ENCODE results near the gene CCR3. TPM values are rescaled to one million over a fixed set of nuclear protein-coding genes. Genes with fewer than 3 reads are reported as not detected.

Gene CCR3
- total RNA-seq, 4 donors from 2014 or later: not detected

DNA sequence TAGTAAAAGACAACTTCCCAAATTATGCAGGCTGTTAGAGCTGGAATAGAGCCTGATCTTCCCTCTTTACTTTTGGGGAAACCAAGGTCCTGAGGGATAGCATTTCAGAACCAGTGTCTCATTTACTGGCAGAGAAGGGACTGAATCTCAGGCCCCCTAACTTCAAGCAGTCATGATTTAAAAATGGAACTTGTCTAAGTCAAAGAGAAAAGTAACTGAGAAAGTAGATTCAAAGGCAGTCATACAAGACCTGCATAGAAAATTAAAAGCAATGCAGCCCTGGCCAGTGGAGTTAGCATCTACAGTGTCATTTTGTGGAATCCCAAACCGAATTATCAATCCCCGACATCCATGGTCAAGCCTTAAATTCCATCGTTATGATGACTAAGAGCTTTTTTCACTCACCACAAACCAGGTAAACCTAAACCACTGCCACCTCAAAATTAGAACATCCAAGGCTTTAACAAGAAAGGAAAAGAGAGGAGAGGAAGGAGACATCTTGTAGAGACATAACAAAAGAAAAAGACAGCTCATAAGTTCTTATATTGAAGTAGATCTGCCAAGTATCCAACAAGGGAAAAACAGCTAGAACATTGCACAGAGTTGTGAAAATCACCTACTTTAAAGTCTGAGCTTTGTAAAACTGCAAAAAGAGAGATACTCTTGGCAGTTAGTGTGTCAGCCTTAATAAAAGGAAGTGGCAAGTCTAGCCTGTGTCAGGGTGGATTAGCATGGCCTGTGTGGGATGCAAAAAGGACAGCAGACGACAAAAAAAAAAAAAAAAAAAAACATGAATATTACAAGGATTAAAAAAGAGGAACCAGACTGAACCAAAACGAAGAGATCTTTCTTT lies 57.6 kb downstream of the CCR3 start:
- intact Hi-C loops (cut with DNase I): no loop called here
- no peak for DNase-seq
- H3K36me3 ChIP-seq: no peaks in the 10 kb centered on the region
- TF ChIP-seq POLR2A (IDR thresholded peaks at IDR 0.05): no peak
- TF ChIP-seq, protein P1, sequence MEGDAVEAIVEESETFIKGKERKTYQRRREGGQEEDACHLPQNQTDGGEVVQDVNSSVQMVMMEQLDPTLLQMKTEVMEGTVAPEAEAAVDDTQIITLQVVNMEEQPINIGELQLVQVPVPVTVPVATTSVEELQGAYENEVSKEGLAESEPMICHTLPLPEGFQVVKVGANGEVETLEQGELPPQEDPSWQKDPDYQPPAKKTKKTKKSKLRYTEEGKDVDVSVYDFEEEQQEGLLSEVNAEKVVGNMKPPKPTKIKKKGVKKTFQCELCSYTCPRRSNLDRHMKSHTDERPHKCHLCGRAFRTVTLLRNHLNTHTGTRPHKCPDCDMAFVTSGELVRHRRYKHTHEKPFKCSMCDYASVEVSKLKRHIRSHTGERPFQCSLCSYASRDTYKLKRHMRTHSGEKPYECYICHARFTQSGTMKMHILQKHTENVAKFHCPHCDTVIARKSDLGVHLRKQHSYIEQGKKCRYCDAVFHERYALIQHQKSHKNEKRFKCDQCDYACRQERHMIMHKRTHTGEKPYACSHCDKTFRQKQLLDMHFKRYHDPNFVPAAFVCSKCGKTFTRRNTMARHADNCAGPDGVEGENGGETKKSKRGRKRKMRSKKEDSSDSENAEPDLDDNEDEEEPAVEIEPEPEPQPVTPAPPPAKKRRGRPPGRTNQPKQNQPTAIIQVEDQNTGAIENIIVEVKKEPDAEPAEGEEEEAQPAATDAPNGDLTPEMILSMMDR (IDR thresholded peaks at IDR 0.05): no peak
- no peak overlapping the region for H3K4me3 ChIP-seq
- H3K9me3 ChIP-seq: no peaks in the 10 kb centered on the region
- peak overlapping the region in 2 of 4 donors; percentile 32 to 52 for H3K27ac ChIP-seq
- 53 to 65% methylated on average over 5 of the region's 5 CpGs for WGBS, 2 donors
- no peaks in the 10 kb centered on the region for H3K27me3 ChIP-seq
- peaks cover 5 to 22% (median 8%) of the 10 kb centered on the region in 3 donors for H3K4me1 ChIP-seq

DNA sequence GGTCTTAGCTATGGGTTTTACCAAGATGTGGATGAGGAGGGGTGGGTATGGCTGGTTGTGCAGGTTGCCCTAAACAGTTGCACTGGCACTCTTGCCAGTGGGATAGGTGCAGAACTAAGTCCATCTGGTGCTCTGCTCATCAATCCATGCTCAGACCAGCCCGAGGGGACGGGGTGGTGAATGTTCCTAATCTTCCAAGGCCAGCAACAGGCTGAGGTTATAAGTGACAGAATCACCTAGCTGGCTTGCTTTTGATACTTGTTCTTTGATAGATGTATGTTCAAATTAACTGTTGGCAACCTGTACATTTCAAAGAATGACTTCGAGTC lies 58.2 kb downstream of the CCR3 start:
- Histone ChIP-seq H3K4me1 (peaks cover 5 to 22% (median 8%) of the 10 kb centered on the region in 3 donors), H3K27ac (peak overlapping the region in 2 of 4 donors; percentile 39 to 52), H3K36me3 (no peaks in the 10 kb centered on the region), H3K27me3 (no peaks in the 10 kb centered on the region), H3K9me3 (no peaks in the 10 kb centered on the region), H3K4me3 (no peak overlapping the region)
- no peak for DNase-seq
- no peak for TF ChIP-seq POLR2A (IDR thresholded peaks at IDR 0.05)
- TF ChIP-seq, protein P1 (IDR thresholded peaks at IDR 0.05): no peak
- intact Hi-C loops (cut with DNase I): no loop called here
- 37 to 67% methylated on average over 2 to 3 of the region's 3 CpGs for WGBS, 2 donors

DNA sequence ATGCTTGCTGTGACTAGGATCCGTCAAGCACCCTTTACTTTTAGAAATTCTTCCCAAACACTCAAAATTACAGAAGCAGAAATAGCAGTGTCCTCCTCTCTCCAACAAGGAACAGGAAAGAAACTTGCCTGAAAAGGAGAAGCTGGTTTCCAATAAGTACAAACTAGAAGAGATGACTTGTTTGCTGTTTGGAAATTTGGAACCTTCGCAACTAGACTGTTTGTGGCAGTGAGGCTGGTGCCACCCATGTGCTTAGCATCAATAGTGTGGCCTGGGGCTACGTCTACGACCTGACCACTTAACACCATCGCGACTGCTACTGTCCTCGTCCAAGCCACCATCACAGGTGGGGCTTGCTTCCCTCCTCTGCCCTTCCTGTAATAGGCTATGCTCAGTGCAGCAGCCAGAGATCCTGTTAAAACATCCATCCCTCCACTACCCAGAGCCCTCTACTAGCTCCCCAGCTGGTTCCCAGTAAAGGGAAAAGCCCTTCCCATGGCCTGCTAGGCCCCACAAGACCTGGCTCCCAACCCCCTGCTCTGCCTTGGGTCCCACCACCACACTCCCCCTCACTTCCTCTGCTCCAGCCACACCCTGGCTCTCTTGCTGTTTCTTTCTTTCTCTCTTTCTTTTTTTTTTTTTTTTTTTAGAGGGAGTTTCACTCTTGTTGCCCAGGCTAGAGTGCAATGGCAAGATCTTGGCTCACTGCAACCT lies 59.0 kb downstream of the CCR3 start:
- DNase-seq: no peak
- Histone ChIP-seq H3K4me3 (no peak overlapping the region), H3K4me1 (peaks cover 5 to 22% (median 8%) of the 10 kb centered on the region in 3 donors), H3K27me3 (peaks cover 0 to 2% (median 0%) of the 10 kb centered on the region in 4 donors), H3K36me3 (no peaks in the 10 kb centered on the region), H3K9me3 (no peaks in the 10 kb centered on the region), H3K27ac (peak overlapping the region in 2 of 4 donors; percentile 37 to 68)
- no peak for TF ChIP-seq POLR2A (IDR thresholded peaks at IDR 0.05)
- TF ChIP-seq, protein P1 (IDR thresholded peaks at IDR 0.05): no peak
- intact Hi-C loops (cut with DNase I): no loop called here
- 72 to 85% methylated on average over 7 of the region's 7 CpGs for WGBS, 2 donors

- Histone ChIP-seq H3K27ac (no peak overlapping the region), H3K36me3 (no peaks in the 10 kb centered on the region), H3K27me3 (peaks cover 0 to 4% (median 0%) of the 10 kb centered on the region in 4 donors), H3K4me3 (no peak overlapping the region), H3K4me1 (peaks cover 0 to 8% (median 3%) of the 10 kb centered on the region in 3 donors), H3K9me3 (no peaks in the 10 kb centered on the region)
- TF ChIP-seq POLR2A (IDR thresholded peaks at IDR 0.05): no peak
- TF ChIP-seq, protein P1 (IDR thresholded peaks at IDR 0.05): no peak
- WGBS, 2 donors: 93 to 100% methylated on average over 2 of the region's 3 CpGs
- no peak for DNase-seq
- intact Hi-C loops (cut with DNase I): no loop called here
Measured at GRCh38 chr3:46303240-46303639, 61.0 kb downstream of the CCR3 start.

DNA sequence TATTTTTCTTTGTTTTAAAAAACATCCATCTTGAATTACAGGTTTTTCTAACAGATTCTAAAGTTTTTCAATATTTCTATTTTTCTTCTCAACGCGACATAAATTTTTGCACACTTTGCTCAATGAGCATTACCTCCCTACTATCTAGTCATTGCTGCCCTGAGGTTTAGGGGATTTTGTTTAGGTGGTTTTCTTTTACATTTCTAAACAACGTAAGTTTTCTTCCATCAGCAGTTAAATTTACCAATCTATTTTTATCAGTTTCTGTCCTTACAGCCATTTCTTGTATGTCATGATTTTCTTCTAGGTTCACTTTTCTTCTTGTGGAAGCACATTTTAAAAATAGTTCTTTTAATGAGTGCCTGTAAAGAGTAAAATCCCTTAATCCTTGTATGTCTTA lies 62.5 kb downstream of the CCR3 start:
- no peak overlapping the region for H3K27ac ChIP-seq
- TF ChIP-seq, protein P1 (IDR thresholded peaks at IDR 0.05): no peak
- TF ChIP-seq POLR2A (IDR thresholded peaks at IDR 0.05): no peak
- WGBS, 2 donors: 73 to 85% methylated on average over 3 of the region's 3 CpGs

More for the DNA sequence above, 62.5 kb downstream of the CCR3 start:
- Histone ChIP-seq H3K36me3 (no peaks in the 10 kb centered on the region), H3K4me1 (no peaks in the 10 kb centered on the region), H3K9me3 (no peaks in the 10 kb centered on the region), H3K4me3 (no peak overlapping the region), H3K27me3 (peaks cover 0 to 4% (median 0%) of the 10 kb centered on the region in 4 donors)
- intact Hi-C loops (cut with DNase I): no loop called here
- DNase-seq: no peak

All from esophagus squamous epithelium (tissue), 5 donors.